ENCODE data around the gene TSC22D1.
"Not testable (repeated sequence)": the region's sequence is repeated elsewhere in the genome, so short reads cannot be mapped to it uniquely, and the experiment has no call there.

Gene TSC22D1

DNA sequence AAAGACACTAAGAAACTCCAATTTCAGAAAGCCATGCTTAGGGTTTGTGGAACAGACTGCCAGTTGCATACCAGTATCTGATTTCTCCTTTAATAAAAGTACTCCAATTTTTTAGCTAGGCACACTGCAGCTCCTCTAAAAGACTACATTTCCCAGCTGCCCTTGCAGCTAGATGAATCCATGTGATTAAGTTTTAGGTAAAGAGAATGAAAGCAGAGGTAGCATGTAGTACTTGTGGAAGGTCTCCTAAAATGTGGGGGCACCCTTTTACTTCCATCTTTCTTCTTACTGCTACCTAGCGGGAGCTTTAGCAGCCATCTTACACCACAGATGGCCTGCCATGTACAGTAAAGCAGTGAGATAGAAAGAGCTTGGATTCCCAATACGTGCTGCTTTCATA is 33.0 kb upstream of the TSC22D1 start:
- H3K4me3 ChIP-seq (ENCODE audit: low read depth, low read length) = no peak overlapping the region
- TF ChIP-seq, protein P1, sequence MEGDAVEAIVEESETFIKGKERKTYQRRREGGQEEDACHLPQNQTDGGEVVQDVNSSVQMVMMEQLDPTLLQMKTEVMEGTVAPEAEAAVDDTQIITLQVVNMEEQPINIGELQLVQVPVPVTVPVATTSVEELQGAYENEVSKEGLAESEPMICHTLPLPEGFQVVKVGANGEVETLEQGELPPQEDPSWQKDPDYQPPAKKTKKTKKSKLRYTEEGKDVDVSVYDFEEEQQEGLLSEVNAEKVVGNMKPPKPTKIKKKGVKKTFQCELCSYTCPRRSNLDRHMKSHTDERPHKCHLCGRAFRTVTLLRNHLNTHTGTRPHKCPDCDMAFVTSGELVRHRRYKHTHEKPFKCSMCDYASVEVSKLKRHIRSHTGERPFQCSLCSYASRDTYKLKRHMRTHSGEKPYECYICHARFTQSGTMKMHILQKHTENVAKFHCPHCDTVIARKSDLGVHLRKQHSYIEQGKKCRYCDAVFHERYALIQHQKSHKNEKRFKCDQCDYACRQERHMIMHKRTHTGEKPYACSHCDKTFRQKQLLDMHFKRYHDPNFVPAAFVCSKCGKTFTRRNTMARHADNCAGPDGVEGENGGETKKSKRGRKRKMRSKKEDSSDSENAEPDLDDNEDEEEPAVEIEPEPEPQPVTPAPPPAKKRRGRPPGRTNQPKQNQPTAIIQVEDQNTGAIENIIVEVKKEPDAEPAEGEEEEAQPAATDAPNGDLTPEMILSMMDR (conservative IDR thresholded peaks at IDR 0.05; ENCODE audit: low read depth, low read length) = no peak
- DNase-seq (ENCODE audit: low read depth) = no peak

DNA sequence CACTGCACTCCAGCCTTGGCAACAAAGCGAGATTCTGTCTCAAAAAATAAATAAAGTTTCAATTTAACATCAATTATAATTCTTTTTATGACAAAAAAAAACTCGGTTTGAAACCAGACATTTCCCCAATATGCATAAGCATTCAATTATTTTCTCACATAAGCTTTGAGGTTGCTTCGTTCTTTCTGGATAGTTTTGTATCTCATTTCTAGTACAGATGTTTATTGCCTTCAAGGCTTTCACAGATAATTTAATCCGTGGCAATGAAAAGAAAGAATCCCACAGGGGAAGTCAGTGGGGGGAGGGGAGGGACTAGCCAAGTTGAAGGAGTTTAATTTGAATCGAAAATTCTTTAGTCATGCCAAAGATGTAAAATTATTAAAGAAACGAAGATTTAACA is 29.6 kb upstream of the TSC22D1 start:
- TF ChIP-seq, protein P1 (conservative IDR thresholded peaks at IDR 0.05; ENCODE audit: low read depth, low read length) = no peak
- no peak for DNase-seq (ENCODE audit: low read depth)
- no peak overlapping the region for H3K4me3 ChIP-seq (ENCODE audit: low read depth, low read length)

DNA sequence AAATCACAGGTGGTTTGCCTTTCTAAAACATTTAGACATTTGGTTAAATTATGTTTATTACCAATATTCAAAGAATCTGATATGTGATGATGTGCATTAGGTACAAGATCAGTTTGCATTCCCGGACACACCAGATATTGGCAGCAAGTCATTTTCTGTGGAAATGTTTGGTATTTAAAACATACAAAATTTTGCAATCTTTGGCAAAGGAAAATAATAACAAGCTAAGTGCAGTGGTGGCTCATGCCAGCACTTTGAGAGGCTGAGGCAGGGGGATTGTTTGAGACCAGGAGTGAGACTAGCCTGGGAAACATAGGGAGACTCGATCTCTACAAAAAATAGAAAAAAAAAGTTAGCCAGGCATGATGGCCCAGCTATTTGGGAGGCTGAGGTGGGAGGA is 29.1 kb upstream of the TSC22D1 start:
- TF ChIP-seq, protein P1 (conservative IDR thresholded peaks at IDR 0.05; ENCODE audit: low read depth, low read length) = no peak
- DNase-seq (ENCODE audit: low read depth) = no peak
- no peak overlapping the region for H3K4me3 ChIP-seq (ENCODE audit: low read depth, low read length)

DNA sequence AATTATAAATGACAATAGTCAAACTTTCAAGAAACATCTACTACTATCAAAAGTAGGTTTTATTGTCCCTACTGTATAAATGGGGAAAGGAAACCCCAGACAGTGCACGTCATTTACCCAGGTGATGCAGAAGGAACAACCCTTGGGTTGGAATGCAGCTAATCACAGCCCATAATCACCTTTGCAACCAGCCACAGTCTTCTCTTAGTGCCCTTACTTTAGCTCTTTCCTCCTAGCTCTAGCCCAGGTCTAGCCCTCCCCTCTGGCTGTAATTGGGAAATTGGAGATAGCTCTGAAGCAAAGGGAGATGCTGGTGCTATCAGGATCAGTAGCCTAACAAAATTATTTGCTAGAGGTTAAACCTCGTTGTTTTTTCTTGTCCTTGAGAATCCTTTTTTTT is 25.5 kb upstream of the TSC22D1 start:
- DNase-seq (ENCODE audit: low read depth) = no peak
- H3K4me3 ChIP-seq (ENCODE audit: low read depth, low read length) = no peak overlapping the region
- TF ChIP-seq, protein P1 (conservative IDR thresholded peaks at IDR 0.05; ENCODE audit: low read depth, low read length) = no peak

DNA sequence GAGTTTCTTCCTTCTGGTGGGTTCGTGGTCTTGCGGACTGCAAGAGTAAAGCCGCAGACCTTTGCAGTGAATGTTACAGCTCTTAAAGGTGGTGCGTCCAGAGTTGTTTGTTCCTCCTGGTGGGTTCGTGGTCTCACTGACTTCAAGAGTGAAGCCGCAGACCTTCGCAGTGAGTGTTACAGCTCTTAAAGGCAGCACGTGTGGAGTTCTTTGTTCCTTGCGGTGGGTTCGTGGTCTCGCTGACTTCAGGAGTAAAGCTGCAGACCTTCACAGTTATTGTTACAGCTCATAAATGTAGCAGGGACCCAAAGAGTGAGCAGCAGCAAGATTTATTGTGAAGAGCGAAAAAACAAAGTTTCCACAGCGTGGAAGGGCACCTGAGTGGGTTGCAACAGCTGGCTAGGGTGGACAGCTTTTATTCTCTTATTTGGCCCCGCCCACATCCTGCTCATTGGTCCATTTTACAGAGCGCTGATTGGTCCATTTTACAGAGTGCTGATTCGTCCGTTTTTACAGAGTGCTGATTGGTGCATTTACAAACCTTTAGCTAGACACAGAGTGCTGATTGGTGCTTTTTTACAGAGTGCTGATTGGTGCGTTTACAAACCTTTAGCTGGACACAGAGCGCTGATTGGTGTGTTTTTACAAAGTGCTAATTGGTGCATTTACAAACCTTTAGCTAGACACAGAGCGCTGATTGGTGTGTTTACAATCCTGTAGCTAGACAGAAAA is 17.9 kb upstream of the TSC22D1 start:
- not testable (repeated sequence) for DNase-seq (ENCODE audit: low read depth); H3K4me3 ChIP-seq (ENCODE audit: low read depth, low read length)

DNA sequence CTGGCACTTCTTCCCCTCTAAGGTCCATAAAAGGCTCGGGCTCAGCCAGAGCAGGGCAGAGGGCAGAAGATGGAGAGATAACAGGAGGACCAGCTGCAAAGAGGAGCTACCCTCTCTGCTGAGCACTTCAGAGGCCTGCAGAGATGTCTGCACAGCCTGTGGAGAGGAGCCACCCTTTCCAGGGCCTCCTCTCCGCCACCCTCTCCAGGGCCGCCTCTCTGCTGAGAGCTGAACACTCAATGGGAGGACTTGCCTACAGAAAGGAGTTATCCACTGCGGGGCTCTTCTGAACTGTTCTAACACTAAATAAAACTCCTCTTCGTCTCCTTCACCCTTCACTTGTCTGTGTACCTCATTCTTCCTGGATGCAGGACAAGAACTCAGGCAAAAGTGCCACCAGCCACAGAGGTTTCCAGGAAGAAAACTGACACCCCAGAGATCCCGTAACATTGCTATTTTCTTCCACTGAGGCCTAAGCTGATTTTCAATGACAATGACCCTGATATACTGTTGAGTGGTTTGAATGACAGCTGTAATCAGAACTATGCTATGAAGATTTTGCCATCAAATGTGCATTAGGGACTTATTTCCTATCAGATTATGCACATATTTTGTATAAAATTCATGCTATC is 16.2 kb upstream of the TSC22D1 start:
- TF ChIP-seq, protein P1 (conservative IDR thresholded peaks at IDR 0.05; ENCODE audit: low read depth, low read length) = no peak

DNA sequence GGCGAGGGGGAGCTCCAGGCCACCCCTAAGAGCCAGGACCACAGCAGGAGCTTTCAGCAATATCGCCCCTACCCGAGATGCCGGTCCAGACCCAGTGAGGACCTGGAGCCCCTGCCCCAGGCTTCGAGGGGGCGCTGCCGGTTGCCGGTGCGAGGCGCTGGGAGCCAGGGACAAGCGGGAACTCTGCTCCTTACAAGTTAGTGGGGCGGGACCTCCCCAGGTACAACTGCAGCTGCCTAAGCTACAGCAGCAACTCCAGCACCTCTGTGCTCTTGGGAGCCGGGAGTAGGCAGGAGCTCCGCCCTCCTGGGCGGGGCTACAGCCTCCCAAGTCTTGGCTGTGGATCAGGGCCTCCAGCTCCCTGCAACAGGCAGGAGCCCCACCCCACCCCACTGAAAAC is 15.2 kb upstream of the TSC22D1 start:
- H3K4me3 ChIP-seq (ENCODE audit: low read depth, low read length) = no peak overlapping the region
- TF ChIP-seq, protein P1 (conservative IDR thresholded peaks at IDR 0.05; ENCODE audit: low read depth, low read length) = no peak
- DNase-seq (ENCODE audit: low read depth) = no peak

More for the DNA sequence above, 16.2 kb upstream of the TSC22D1 start:
- no peak overlapping the region for H3K4me3 ChIP-seq (ENCODE audit: low read depth, low read length)
- DNase-seq (ENCODE audit: low read depth) = no peak
